SK-N-SH (cell line): ENCODE data around the gene ZMYND19. TPM values are rescaled to one million over a fixed set of nuclear protein-coding genes. Genes with fewer than 3 reads are reported as not detected.
"Not testable (repeated sequence)": the region's sequence is repeated elsewhere in the genome, so short reads cannot be mapped to it uniquely, and the experiment has no call there.

ENCODE experiments used
- CTCF ChIA-PET: fragments of 300-600, 350-600 bp; formaldehyde crosslinking; extraction: SDS; loops from one replicate; lab custom pipeline; 2021; lab: Yijun Ruan, JAX
- POLR2A ChIA-PET: fragments of 350-600 bp; sonication (Branson Sonifier 250); formaldehyde crosslinking; extraction: SDS; loops from one replicate; lab custom pipeline; 2020; ENCODE audit warnings: antibody characterized with exemption, inconsistent platforms; lab: Yijun Ruan, JAX
- DNase-seq: peaks from one replicate; pipeline ENCODE4 v3.0.0; 2012
- H2AFZ ChIP-seq: fragments of 200-600 bp; sonication (generic); 2 replicates; pipeline ENCODE4 v1.8.1; 2016; ENCODE audit warnings: antibody characterized with exemption, mild to moderate bottlenecking, low read depth
- H3F3A ChIP-seq: fragments of 200-600 bp; sonication (generic); replicated peaks from 2 replicates; pipeline ENCODE3; 2016; ENCODE audit warnings: antibody characterized with exemption, mild to moderate bottlenecking; ENCODE audit not compliant: insufficient read depth
- H3K27ac ChIP-seq, 2 experiments: fragments of 200-500 bp in 1 of 2; fragments of 200-600 bp in 1 of 2; sonication (Bioruptor generic) in 1 of 2; sonication (generic), shearing (Covaris generic) in 1 of 2; 2 replicates each; pipeline versions ENCODE4 v1.5.1 to v1.6.1; 2014 to 2016; ENCODE audit warnings: low read depth in 2 of 2, inconsistent platforms in 1 of 2, low read length in 1 of 2, mild to moderate bottlenecking in 1 of 2, mixed read lengths in 1 of 2
- H3K27me3 ChIP-seq: fragments of 200-600 bp; sonication (generic), shearing (Covaris generic); 2 replicates; pipeline ENCODE4 v1.6.1; 2016; ENCODE audit warnings: mixed run types; ENCODE audit not compliant: insufficient read depth
- H3K36me3 ChIP-seq, 2 experiments: fragments of 200-500 bp in 1 of 2; fragments of 200-600 bp in 1 of 2; sonication (Bioruptor generic) in 1 of 2; sonication (generic) in 1 of 2; replicated peaks in 1 of 2; 2 replicates each; pipeline versions ENCODE3 to v1.5.1; 2014 to 2016; ENCODE audit warnings: low read length in 1 of 2, mild to moderate bottlenecking in 1 of 2; ENCODE audit not compliant: insufficient read depth in 2 of 2, control insufficient read depth in 1 of 2
- H3K4me1 ChIP-seq, 2 experiments: fragments of 200-500 bp in 1 of 2; fragments of 200-600 bp in 1 of 2; sonication (Bioruptor generic) in 1 of 2; sonication (generic), shearing (Covaris generic) in 1 of 2; 2 replicates each; pipeline versions ENCODE4 v1.5.1 to v1.6.1; 2014 to 2016; ENCODE audit warnings: low read depth in 1 of 2, low read length in 1 of 2, mixed run types in 1 of 2; ENCODE audit not compliant: insufficient read depth in 2 of 2, control insufficient read depth in 1 of 2
- H3K4me2 ChIP-seq: fragments of 200-600 bp; sonication (generic), shearing (Covaris generic); 2 replicates; pipeline ENCODE4 v1.6.1; 2017; ENCODE audit warnings: mixed run types
- H3K4me3 ChIP-seq, 2 experiments: fragments of 200-500 bp in 1 of 2; fragments of 200-600 bp in 1 of 2; sonication (Bioruptor generic) in 1 of 2; sonication (generic), shearing (Covaris generic) in 1 of 2; 2 replicates each; pipeline versions ENCODE4 v1.5.1 to v1.8.1; 2014 to 2016; ENCODE audit warnings: low read depth in 2 of 2, inconsistent platforms in 1 of 2, low read length in 1 of 2, mild to moderate bottlenecking in 1 of 2, mixed read lengths in 1 of 2, moderate library complexity in 1 of 2
- H3K79me2 ChIP-seq: fragments of 200-600 bp; sonication (generic); 2 replicates; pipeline ENCODE4 v1.8.1; 2017; ENCODE audit warnings: mild to moderate bottlenecking; ENCODE audit not compliant: insufficient read depth
- H3K9ac ChIP-seq: fragments of 200-600 bp; sonication (generic); 2 replicates; pipeline ENCODE4 v1.6.1; 2017; ENCODE audit warnings: mixed run types
- H3K9me2 ChIP-seq: fragments of 200-600 bp; sonication (generic); 2 replicates; pipeline ENCODE4 v1.6.1; 2017; ENCODE audit warnings: mixed run types
- H3K9me3 ChIP-seq: fragments of 200-600 bp; sonication (generic); 2 replicates; pipeline ENCODE4 v1.6.1; 2017; ENCODE audit warnings: mixed run types, mild to moderate bottlenecking, moderate library complexity
- H4K20me1 ChIP-seq: fragments of 200-600 bp; sonication (generic); 2 replicates; pipeline ENCODE4 v1.6.1; 2017; ENCODE audit warnings: mild to moderate bottlenecking, mixed run types; ENCODE audit not compliant: insufficient read depth
- CHD2 ChIP-seq: fragments of 150-350 bp; IDR thresholded peaks from 2 replicates; pipeline ENCODE4 v1.6.1; 2018; ENCODE audit warnings: low read length; ENCODE audit not compliant: partially characterized antibody
- GATA2 ChIP-seq: sonication (generic); formaldehyde crosslinking; IDR thresholded peaks from 2 replicates; pipeline ENCODE4 v1.5.0; 2020; ENCODE audit warnings: mild to moderate bottlenecking, missing genetic modification reagents
- MEF2A ChIP-seq: IDR thresholded peaks from 2 replicates; pipeline ENCODE4 v1.4.0; 2012; ENCODE audit warnings: low read depth, borderline replicate concordance
- NFIC ChIP-seq: IDR thresholded peaks from 2 replicates; pipeline ENCODE4 v1.4.0; 2012; ENCODE audit warnings: borderline replicate concordance
- NRF1 ChIP-seq: IDR thresholded peaks from 2 replicates; pipeline ENCODE4 v1.6.1; 2012; ENCODE audit warnings: low read depth, mild to moderate bottlenecking, low read length
- RAD21 ChIP-seq: IDR thresholded peaks from 2 replicates; pipeline ENCODE4 v1.6.1; 2012; ENCODE audit warnings: mild to moderate bottlenecking, low read length
- RFX5 ChIP-seq: IDR thresholded peaks from 2 replicates; pipeline ENCODE4 v1.6.1; 2012; ENCODE audit warnings: mild to moderate bottlenecking, improper control_type of control experiment, low read length
- SIN3A ChIP-seq: IDR thresholded peaks from 2 replicates; pipeline ENCODE4 v1.6.1; 2012; ENCODE audit warnings: low read depth, mild to moderate bottlenecking, low read length, moderate library complexity, borderline replicate concordance
- WGBS: methylation state at CpG from one replicate; pipeline ENCODE4 v1.1.6; 2017; ENCODE audit warnings: low lambda C conversion rate; 5-methylcytosine and 5-hydroxymethylcytosine counted together
- polyA plus RNA-seq, 3 experiments: library from polyadenylated mRNA; depleted of rRNA; stranded (reverse); fragments of >200 nt; gene quantifications; 2 replicates each; pipeline ENCODE4 v1.2.3, GENCODE V29; 2012
- TF ChIP-seq, protein P1 (sequence below): IDR thresholded peaks from 2 replicates; pipeline ENCODE4 v1.4.0; 2012; ENCODE audit warnings: low read depth, borderline replicate concordance
- TF ChIP-seq, protein P2 (sequence below): fragments of 200-600 bp; sonication (generic); IDR thresholded peaks from 2 replicates; pipeline ENCODE4 v1.6.1; 2017; ENCODE audit warnings: antibody characterized with exemption, mild to moderate bottlenecking, moderate library complexity

ZMYND19 gene
- polyA plus RNA-seq, 1 of the 3 experiments (the other 2 are of a cell fraction): 43.1 TPM

GRCh38 chr9:137626464-137626863 lies 36.2 kb upstream of the ZMYND19 start:
- no peaks in the 10 kb centered on the region for H3K9me3 ChIP-seq
- TF ChIP-seq, protein P1, sequence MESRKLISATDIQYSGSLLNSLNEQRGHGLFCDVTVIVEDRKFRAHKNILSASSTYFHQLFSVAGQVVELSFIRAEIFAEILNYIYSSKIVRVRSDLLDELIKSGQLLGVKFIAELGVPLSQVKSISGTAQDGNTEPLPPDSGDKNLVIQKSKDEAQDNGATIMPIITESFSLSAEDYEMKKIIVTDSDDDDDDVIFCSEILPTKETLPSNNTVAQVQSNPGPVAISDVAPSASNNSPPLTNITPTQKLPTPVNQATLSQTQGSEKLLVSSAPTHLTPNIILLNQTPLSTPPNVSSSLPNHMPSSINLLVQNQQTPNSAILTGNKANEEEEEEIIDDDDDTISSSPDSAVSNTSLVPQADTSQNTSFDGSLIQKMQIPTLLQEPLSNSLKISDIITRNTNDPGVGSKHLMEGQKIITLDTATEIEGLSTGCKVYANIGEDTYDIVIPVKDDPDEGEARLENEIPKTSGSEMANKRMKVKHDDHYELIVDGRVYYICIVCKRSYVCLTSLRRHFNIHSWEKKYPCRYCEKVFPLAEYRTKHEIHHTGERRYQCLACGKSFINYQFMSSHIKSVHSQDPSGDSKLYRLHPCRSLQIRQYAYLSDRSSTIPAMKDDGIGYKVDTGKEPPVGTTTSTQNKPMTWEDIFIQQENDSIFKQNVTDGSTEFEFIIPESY: no peak
- peaks cover 100% of the 10 kb centered on the region for H3K79me2 ChIP-seq
- no peak overlapping the region for H3K4me3 ChIP-seq
- peaks cover 92% of the 10 kb centered on the region for H4K20me1 ChIP-seq
- no peaks in the 10 kb centered on the region for H3K9me2 ChIP-seq
- no peak overlapping the region for H3K4me2 ChIP-seq
- H3K36me3 ChIP-seq: peaks cover 0 to 14% of the 10 kb centered on the region in 2 experiments
- H3K27me3 ChIP-seq: no peaks in the 10 kb centered on the region
- no peak overlapping the region for H3K27ac ChIP-seq
- WGBS: 95% methylated on average over 4 of the region's 4 CpGs
- CTCF ChIA-PET: interaction anchor here (1.3 kb wide), 1 partner anchor 46 kb away, joined by 4 read pairs; no protein-coding TSS in a partner anchor
- POLR2A ChIA-PET: no interaction called here
- H3K9ac ChIP-seq: no peak overlapping the region
- no peaks in the 10 kb centered on the region for H3F3A ChIP-seq
- no peak for DNase-seq
- H2AFZ ChIP-seq: no peak overlapping the region
- H3K4me1 ChIP-seq: peaks cover 0 to 9% of the 10 kb centered on the region in 2 experiments; a peak in 1 of 4 replicates

DNA sequence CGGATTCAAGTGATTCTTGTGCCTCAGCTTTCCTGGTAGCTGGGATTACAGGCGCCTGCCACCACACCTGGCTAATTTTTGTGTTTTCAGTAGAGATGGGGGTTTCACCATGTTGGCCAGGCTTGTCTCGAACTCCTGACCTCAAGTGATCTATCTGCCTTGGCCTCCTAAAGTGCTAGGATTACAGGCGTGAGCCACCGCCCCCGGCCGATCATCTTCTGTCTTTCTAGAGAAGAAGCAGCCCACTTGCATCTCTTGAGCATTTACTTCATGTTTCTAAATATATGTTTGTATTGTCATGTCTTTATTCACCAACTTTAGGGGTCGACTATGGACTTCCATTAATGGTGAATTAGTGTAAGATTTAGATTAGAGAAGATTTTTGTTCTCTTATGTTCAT lies 31.9 kb upstream of the ZMYND19 start:
- CTCF ChIA-PET, H3K27me3 ChIP-seq, H3K9ac ChIP-seq, H3K4me3 ChIP-seq, H3K27ac ChIP-seq, H2AFZ ChIP-seq, H3K9me3 ChIP-seq, H3K4me2 ChIP-seq, H3K9me2 ChIP-seq, H3F3A ChIP-seq, DNase-seq: not testable (repeated sequence)
- POLR2A ChIA-PET: interaction anchor here (0.7 kb wide), 1 partner anchor 15 kb away, joined by 4 read pairs; no protein-coding TSS in a partner anchor
- Histone ChIP-seq H4K20me1 (peaks cover 62% of the 10 kb centered on the region), H3K36me3 (peaks cover 2 to 14% of the 10 kb centered on the region in 2 experiments), H3K4me1 (peaks cover 12 to 25% of the 10 kb centered on the region in 2 experiments; a peak in 3 of 4 replicates), H3K79me2 (peaks cover 94% of the 10 kb centered on the region)
- 90% methylated on average over 8 of the region's 8 CpGs for WGBS

GRCh38 chr9:137621131-137621757 lies 30.9 kb upstream of the ZMYND19 start:
- no peak overlapping the region for H3K9ac ChIP-seq
- no peak overlapping the region for H3K27ac ChIP-seq
- H3K79me2 ChIP-seq: peaks cover 94% of the 10 kb centered on the region
- no peak overlapping the region for H2AFZ ChIP-seq
- H3F3A ChIP-seq: peaks cover 11% of the 10 kb centered on the region
- H3K27me3 ChIP-seq: no peaks in the 10 kb centered on the region
- peaks cover 52% of the 10 kb centered on the region for H4K20me1 ChIP-seq
- peak overlapping the region; percentile 81 for H3K4me2 ChIP-seq
- H3K4me1 ChIP-seq: peaks cover 15 to 25% of the 10 kb centered on the region in 2 experiments; a peak in 3 of 4 replicates
- no peak for DNase-seq
- H3K4me3 ChIP-seq: peak overlapping the region in 1 of 2 experiments; percentile 34; a peak in 1 of 4 replicates
- TF ChIP-seq RAD21 (no peak), SIN3A (no peak), RFX5 (no peak), MEF2A (no peak), GATA2 (no peak), NRF1 (no peak), NFIC (no peak), CHD2 (no peak)
- TF ChIP-seq, protein P2, sequence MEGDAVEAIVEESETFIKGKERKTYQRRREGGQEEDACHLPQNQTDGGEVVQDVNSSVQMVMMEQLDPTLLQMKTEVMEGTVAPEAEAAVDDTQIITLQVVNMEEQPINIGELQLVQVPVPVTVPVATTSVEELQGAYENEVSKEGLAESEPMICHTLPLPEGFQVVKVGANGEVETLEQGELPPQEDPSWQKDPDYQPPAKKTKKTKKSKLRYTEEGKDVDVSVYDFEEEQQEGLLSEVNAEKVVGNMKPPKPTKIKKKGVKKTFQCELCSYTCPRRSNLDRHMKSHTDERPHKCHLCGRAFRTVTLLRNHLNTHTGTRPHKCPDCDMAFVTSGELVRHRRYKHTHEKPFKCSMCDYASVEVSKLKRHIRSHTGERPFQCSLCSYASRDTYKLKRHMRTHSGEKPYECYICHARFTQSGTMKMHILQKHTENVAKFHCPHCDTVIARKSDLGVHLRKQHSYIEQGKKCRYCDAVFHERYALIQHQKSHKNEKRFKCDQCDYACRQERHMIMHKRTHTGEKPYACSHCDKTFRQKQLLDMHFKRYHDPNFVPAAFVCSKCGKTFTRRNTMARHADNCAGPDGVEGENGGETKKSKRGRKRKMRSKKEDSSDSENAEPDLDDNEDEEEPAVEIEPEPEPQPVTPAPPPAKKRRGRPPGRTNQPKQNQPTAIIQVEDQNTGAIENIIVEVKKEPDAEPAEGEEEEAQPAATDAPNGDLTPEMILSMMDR: peak; percentile 50
- 59% methylated on average over 6 of the region's 6 CpGs for WGBS
- CTCF ChIA-PET: interaction anchor here (0.7 to 1.4 kb wide), 4 partner anchors 9 to 326 kb away, joined by 3 to 5 read pairs (median 3); no protein-coding TSS in a partner anchor
- no peaks in the 10 kb centered on the region for H3K9me3 ChIP-seq
- H3K36me3 ChIP-seq: peaks cover 5 to 17% of the 10 kb centered on the region in 2 experiments
- POLR2A ChIA-PET: no interaction called here
- H3K9me2 ChIP-seq: no peaks in the 10 kb centered on the region
